ACC112 (cell line): ENCODE results near the gene RBM19.
"Not testable (repeated sequence)": the region's sequence is repeated elsewhere in the genome, so short reads cannot be mapped to it uniquely, and the experiment has no call there.

Experiments used
- H2AFZ ChIP-seq: fragments of 200-600 bp; sonication (generic); one replicate; pipeline ENCODE4 v1.6.0; 2017; ENCODE audit warnings: antibody characterized with exemption, low read length; ENCODE audit not compliant: unreplicated experiment
- H3K27ac ChIP-seq: fragments of 200-600 bp; sonication (generic); 2 replicates; pipeline ENCODE4 v1.5.1; 2014; ENCODE audit warnings: low read depth, mild to moderate bottlenecking, antibody characterized with exemption, low read length, moderate library complexity
- H3K27me3 ChIP-seq: fragments of 200-600 bp; sonication (generic); 2 replicates; pipeline ENCODE4 v1.6.1; 2014; ENCODE audit warnings: mild to moderate bottlenecking, antibody characterized with exemption, low read length, moderate library complexity, mixed read lengths; ENCODE audit not compliant: insufficient read depth
- H3K36me3 ChIP-seq: fragments of 200-600 bp; sonication (generic); 2 replicates; pipeline ENCODE4 v1.6.1; 2016; ENCODE audit warnings: mild to moderate bottlenecking, antibody characterized with exemption, low read length, moderate library complexity, mixed read lengths; ENCODE audit not compliant: insufficient read depth
- H3K4me1 ChIP-seq: fragments of 200-600 bp; sonication (generic); one replicate; pipeline ENCODE4 v1.6.1; 2016; ENCODE audit warnings: low read length, mixed read lengths; ENCODE audit not compliant: insufficient read depth, unreplicated experiment, control insufficient read depth
- H3K4me3 ChIP-seq: fragments of 200-600 bp; sonication (generic); 2 replicates; pipeline ENCODE4 v1.5.1; 2014; ENCODE audit warnings: mild to moderate bottlenecking, low read depth, low read length
- H3K79me2 ChIP-seq: fragments of 200-600 bp; sonication (generic); one replicate; pipeline ENCODE4 v1.6.0; 2016; ENCODE audit warnings: low read length; ENCODE audit not compliant: control insufficient read depth, unreplicated experiment, insufficient read depth

RBM19 gene

DNA sequence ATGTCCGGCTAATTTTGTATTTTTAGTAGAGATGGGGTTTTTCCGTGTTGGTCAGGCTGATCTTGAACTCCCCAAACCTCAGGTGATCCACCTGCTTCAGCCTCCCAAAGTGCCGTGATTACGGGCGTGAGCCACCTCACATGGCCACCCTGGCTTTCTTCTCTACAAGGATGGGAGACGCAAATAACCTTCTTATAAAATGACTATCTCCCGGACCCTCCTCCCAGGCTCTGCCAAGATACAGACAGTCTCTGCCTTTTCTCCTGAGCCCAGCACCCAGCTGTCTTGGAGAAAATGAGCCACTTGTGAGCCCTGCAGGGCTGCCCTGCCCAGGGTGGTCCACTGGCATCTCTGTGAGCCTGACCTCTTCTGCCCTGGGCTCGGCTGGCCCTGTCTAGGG is 34.7 kb upstream of the RBM19 start:
- no peaks in the 10 kb centered on the region for H3K36me3 ChIP-seq
- H3K27ac ChIP-seq, result no peak overlapping the region
- no peaks in the 10 kb centered on the region for H3K4me1 ChIP-seq
- no peak overlapping the region for H2AFZ ChIP-seq
- H3K79me2 ChIP-seq, result no peaks in the 10 kb centered on the region
- no peak overlapping the region for H3K4me3 ChIP-seq
- peaks cover 53% of the 10 kb centered on the region for H3K27me3 ChIP-seq

DNA sequence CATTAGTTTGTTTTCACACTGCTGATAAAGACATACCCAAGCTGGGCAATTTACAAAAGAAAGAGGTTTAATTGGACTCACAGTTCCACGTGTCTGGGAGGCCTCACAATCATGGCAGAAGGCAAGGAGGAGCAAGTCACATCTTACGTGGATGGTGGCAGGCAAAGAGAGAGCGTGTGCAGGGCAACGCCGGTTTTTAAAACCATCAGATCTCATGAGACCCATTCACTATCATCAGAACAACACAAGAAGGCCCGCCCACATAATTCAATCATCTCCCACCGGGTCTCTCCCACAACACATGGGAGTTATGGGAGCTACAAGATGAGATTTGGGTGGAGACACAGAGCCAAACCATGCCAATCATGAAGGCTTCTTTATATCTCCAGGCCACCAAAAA is 34.1 kb upstream of the RBM19 start:
- H3K4me3 ChIP-seq, H3K79me2 ChIP-seq, H3K36me3 ChIP-seq, H3K4me1 ChIP-seq, H3K27ac ChIP-seq, H2AFZ ChIP-seq: not testable (repeated sequence)
- H3K27me3 ChIP-seq, result peaks cover 53% of the 10 kb centered on the region

DNA sequence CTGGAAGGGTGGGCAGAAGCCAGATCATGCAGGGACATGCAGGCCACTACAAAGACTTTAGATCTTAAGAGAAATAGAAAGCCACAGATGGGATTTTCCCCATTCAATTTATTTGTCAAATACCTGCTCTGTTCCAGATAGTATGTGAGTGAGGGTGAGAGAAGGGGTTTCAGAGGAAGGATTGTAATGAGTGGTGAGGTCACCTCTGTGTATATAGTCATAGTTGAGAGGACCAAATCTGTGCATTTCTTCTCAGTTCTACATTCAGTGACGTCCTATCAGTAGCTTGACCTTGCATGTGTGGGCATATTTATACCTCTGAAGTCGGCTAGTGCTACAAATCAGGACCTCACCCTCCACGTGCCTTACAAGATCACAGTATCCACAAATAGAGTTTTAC is 31.2 kb upstream of the RBM19 start:
- Histone ChIP-seq H2AFZ (no peak overlapping the region), H3K79me2 (no peaks in the 10 kb centered on the region), H3K36me3 (no peaks in the 10 kb centered on the region), H3K27me3 (peaks cover 56% of the 10 kb centered on the region), H3K4me3 (no peak overlapping the region), H3K4me1 (no peaks in the 10 kb centered on the region), H3K27ac (no peak overlapping the region)

DNA sequence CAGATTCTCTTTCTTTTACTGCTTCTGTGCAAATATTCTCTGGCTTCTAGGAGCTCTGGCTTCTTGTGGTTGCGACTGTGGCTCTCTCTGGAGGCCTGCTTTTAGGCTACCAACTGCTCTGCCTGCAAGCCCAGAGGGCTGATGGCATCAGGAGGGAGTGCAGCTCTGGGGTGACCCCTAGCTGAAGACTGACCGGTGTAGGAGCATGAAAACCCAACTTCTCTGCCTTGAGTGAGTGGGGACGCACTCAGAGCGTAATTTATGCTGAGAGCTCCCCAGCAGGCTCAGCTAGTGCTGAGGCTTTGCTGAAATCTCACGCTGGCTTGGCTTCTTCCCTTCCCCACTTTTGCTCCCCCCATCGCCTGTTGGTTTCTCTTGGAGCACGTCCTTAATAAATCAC is 29.9 kb upstream of the RBM19 start:
- no peak overlapping the region for H3K4me3 ChIP-seq
- peaks cover 59% of the 10 kb centered on the region for H3K27me3 ChIP-seq

DNA sequence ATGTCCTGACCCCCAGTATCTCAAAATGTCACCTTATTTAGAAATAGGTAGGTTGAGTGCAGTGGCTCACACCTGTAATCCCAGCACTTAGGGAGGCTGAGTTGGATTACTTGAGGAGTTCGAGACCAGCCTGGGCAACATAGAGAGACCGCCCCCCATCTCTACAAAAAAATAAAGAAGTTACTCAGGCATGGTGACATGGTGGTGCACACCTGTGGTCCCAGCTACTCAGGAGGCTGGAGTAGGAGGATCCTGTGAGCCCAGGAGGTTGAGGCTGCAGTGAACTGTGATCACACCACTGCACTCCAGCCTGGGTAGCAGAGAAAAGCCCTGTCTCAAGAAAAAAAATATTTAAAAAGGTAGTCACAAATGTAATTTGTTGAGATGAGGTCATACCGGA is 27.9 kb upstream of the RBM19 start:
- no peaks in the 10 kb centered on the region for H3K79me2 ChIP-seq
- no peaks in the 10 kb centered on the region for H3K36me3 ChIP-seq
- no peak overlapping the region for H2AFZ ChIP-seq
- H3K27me3 ChIP-seq, result peaks cover 67% of the 10 kb centered on the region
- no peaks in the 10 kb centered on the region for H3K4me1 ChIP-seq
- no peak overlapping the region for H3K27ac ChIP-seq
- no peak overlapping the region for H3K4me3 ChIP-seq

More for the DNA sequence above, 29.9 kb upstream of the RBM19 start:
- no peaks in the 10 kb centered on the region for H3K36me3 ChIP-seq
- H3K4me1 ChIP-seq, result no peaks in the 10 kb centered on the region
- H3K79me2 ChIP-seq, result no peaks in the 10 kb centered on the region
- no peak overlapping the region for H3K27ac ChIP-seq
- no peak overlapping the region for H2AFZ ChIP-seq

GRCh38 chr12:113992751-113993150 is 26.6 kb upstream of the RBM19 start:
- not testable (repeated sequence) for H3K4me3 ChIP-seq, H3K36me3 ChIP-seq, H3K79me2 ChIP-seq, H3K4me1 ChIP-seq, H3K27ac ChIP-seq, H2AFZ ChIP-seq
- peaks cover 77% of the 10 kb centered on the region for H3K27me3 ChIP-seq

GRCh38 chr12:113991224-113992044 is 25.3 kb upstream of the RBM19 start:
- Histone ChIP-seq H3K79me2 (no peaks in the 10 kb centered on the region), H3K36me3 (no peaks in the 10 kb centered on the region), H3K27ac (no peak overlapping the region), H2AFZ (no peak overlapping the region), H3K4me1 (no peaks in the 10 kb centered on the region), H3K4me3 (no peak overlapping the region), H3K27me3 (peaks cover 78% of the 10 kb centered on the region)

DNA sequence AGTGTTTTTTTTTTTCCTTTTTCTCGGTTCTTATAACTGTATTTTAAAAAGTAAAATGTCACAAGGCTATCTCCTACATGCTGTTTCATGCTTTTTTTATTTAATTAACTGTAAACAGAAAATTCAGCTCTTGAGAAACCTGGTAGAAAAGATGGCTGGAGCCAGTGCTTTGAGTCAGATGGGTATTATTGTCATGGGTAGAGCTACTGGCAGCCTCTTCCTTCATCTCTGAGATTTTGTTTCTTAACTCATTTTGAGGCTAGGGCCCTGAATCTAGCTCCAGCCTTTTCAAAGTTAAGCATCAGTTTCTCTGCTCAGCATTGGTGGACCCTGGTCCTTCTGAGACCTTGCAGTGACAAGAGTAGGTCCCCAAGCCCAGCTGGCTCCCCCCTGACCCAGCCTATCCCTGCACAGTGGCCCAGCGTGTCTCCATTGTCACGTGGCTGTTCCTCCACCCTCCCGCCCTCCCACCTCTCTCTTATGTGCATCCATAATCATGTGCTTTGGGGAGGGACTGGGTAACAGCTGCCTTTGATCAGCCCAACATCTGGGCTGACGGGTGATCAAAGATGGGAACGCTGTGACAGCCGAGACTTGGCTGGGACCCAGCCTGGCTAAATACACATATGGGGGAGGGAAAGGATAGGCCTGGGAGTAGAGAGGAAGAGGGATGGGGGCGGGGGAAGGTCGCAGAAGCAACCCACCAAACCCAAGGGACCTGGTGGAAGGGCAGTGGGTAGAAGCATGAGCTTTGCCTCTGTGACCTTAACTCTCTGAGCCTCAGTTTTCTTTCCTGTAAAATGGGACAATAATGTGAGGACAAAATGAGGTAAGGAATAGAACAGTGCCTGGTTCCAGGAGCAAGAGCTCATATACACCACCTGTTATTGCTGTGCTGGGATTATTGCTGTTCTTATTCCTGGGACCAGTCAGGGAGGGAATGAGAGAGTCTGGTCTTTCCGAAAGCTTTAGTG is 24.4 kb upstream of the RBM19 start:
- Histone ChIP-seq H3K79me2 (no peaks in the 10 kb centered on the region), H3K27me3 (peaks cover 76% of the 10 kb centered on the region), H3K36me3 (no peaks in the 10 kb centered on the region), H3K4me1 (no peaks in the 10 kb centered on the region), H2AFZ (no peak overlapping the region), H3K27ac (no peak overlapping the region), H3K4me3 (no peak overlapping the region)

DNA sequence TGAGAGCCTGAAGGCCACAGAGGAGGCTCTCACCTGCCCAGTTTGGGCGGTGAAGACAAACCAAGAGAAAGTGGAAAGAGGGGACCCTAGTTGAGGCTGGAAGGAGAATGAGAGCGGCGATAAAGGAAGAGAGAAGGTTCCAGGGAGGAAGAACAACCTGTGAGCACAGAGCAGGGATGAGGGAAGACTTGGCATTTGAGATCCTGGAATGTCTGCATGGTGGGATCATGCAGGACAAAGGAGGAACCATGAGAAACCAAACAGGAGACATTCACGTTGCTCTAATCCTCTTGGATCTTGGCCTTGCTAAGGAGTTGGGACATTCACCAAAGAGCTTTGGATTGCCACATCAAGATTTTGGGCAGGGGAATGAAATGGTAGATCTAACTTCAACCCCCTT is 22.9 kb upstream of the RBM19 start:
- H3K36me3 ChIP-seq, result no peaks in the 10 kb centered on the region
- H2AFZ ChIP-seq, result no peak overlapping the region
- H3K27me3 ChIP-seq, result peaks cover 80% of the 10 kb centered on the region
- no peak overlapping the region for H3K27ac ChIP-seq
- no peak overlapping the region for H3K4me3 ChIP-seq
- H3K79me2 ChIP-seq, result no peaks in the 10 kb centered on the region
- H3K4me1 ChIP-seq, result no peaks in the 10 kb centered on the region

DNA sequence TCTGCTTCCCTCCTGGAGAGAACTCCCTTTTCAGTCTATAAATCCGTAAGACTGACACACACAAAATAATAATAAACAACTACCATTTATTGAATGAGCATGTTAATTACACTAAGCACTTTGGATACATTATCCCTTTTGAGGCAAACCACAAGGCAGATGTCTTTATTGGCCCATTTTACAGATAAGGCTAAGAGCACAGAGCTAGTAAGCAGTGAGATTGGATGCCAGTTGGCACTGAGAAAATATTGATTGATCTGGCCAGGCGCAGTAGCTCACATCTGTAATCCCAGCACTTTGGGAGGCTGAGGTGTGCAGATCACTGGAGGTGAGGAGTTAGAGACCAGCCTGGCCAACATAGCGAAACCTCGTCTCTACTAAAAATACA is 21.9 kb upstream of the RBM19 start:
- H3K4me1 ChIP-seq, result no peaks in the 10 kb centered on the region
- H2AFZ ChIP-seq, result no peak overlapping the region
- peaks cover 78% of the 10 kb centered on the region for H3K27me3 ChIP-seq
- H3K4me3 ChIP-seq, result no peak overlapping the region
- no peaks in the 10 kb centered on the region for H3K36me3 ChIP-seq
- H3K27ac ChIP-seq, result no peak overlapping the region
- H3K79me2 ChIP-seq, result no peaks in the 10 kb centered on the region
